HG02798 (cell line): ENCODE data around the gene SPTBN1.

Source experiments
- ATAC-seq: cut with Tn5 transposase; IDR thresholded peaks from one replicate; pipeline ENCODE4 v1.9.1; 2021; ENCODE audit warnings: mild to moderate bottlenecking; ENCODE audit not compliant: unreplicated experiment, poor library complexity

Gene SPTBN1

DNA sequence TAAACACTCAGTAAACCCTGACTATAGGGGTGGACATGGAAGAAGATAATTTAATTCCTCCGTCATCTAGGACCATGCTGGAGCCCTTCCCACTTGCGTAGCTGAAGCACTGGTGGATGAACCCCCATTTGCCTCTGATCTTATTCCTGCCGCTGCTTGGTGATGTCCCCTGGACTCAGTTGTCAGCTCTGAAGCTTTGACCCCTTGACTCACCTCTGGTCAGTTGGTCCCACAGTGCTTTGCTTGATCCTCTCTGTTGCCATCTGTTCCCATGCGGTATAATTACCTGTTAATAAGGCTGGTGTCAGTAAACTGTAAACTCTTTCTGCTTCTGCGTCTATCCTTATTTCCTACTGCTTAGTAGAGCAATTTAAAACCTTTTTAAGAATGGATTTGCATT, 126.9 kb downstream of the SPTBN1 start:
- ATAC-seq, result no peak

DNA sequence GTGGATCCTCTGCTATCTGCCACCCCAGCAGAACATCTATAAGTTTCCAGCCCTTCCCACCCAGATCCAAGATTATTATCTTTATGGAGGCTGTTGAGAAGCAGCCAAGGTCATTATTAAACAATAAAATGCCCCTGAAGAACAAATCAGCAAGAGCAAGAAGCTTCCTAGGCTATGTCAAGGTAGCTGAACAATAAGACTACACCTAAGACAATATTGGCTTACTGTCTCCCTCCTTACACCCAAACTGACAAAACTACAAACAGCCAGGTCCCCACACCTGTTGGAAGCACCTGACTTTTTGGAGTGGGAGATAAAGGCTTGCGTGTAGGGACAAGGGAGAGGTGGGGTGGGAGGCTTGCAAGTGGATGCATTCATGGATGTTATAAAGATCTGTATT, 128.5 kb downstream of the SPTBN1 start:
- ATAC-seq, result no peak

DNA sequence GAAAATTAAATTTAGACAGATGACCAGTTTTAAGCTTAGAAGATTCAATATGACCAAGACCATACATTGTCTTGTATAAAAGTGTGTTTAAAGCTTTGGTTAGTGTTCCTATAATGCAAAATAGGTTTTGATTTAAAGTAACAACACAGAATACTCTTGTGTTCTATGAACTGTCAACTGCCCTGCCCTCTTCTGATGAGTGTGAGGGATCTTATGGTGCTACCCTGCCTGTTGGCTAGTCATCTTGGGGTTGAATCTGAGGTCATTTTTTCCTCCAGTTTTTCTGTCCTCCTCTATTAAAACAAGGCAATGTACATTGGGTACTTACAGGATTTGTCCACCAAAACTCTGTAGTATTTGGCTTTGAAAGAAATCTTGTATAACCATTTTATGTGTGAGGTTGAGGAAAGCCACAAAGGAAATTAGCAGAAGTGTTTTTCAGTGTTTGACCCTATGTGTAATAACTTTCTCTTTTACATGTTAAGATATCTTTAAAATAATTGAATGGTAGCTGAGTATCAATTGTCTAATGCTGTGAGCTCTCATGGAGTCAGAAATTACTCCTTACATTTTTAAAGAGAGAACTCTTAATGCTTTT, 129.1 kb downstream of the SPTBN1 start:
- ATAC-seq, result no peak

DNA sequence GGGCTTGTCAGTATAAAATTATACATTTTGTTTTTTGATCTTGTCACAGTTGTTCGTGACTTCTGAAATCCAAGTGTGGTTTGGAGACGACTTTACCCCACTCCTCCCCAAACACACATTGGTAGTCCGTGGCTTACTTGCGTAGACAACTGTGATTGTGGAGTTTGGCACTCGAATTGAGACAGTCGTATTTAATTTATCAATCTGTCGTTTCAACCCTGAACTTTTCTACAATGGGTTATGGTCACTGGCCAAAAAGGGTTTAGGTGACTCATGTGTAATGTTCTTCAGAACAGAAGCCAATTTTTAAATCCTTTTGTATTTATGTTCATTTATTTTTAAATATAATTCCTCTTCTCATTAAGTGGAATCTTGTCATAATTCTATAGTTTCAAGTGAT, 129.9 kb downstream of the SPTBN1 start:
- ATAC-seq, result no peak

DNA sequence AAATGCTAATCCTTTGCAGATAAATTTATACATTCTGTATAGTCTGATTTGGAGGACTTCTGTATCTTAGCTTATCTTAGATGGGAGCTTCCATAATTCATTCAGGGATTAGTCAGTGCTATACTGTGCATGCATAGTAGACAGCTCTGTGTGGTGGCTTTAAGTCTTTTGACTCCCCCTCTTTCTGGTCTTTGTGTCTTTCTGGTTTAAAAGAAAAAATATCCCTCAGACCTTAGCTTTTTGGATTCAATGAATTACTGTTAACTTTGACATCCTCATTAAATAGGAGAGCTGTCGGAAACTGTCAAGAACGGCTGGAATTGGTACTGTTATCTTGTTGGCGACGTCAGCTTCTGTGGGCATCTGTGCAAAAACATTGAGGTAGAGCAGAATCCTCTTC, 130.4 kb downstream of the SPTBN1 start:
- ATAC-seq, result no peak

DNA sequence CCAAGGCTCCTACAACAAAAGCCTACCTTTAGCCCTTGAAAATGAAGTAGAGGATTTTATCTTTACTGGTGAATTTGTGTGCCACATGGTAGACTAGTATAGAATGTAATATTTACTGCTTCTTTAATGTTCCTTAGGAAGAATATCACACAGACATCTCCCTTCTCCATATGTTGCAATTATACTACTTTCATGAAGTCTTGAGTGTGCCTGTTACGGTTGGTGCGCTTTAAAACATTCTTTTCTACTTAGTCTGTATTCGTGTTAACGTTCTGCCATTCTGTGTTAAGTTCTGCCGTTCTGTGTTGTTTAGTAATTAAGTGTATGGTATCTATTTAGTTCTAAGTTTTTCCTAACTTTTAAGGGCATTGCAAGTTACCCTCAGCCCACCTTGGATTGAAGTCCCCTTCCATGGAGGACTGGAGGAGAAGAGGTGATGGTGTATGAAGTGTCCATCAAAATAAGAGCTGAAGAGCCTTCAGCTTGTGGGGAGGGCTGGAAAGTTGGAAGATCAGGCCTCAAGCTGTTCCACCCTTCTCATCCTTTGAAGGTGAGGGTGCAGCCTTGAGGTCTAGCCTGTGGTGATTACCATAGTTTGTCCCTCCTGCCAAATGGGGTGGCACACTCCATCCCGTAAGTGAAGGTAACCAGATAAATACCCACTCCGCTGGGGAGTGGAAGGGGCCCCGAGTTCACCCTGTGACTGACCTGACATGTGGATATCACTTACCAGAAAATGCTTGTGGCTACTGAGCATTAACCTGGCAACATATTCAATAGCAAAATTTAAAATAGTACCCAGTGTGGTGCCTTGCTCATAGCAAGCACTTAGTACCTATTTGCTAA, 131.3 kb downstream of the SPTBN1 start:
- ATAC-seq, result no peak

DNA sequence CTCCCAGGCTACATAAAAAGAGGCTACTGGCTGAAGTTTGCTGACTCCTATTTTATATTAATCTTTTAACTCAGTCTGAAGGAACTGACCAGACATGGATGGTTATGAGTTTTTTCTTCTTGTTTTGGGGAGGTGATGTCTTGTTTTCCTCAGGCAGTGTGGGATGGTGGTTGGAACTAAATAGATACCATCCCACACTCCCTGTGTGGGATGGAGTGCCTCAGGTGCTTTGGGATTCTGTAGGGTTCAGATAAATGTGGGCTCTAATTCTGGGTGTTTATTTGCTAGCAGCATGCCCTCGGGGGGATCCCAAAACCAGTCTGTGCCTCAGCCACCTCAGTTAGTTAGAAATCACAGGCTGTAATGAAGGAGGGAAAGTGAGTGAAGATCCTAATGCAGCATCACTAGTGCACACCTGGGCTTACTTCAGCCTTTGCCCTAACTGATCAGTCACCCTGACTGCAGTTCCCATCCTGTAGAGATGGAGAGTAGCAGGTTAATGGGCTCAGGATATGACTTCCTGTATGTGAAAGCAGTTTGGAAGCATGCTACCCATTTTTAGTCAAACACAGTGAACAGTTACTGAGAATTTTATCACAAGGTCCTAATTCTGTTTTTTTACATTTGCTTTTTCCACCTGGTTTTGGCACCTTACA, 132.2 kb downstream of the SPTBN1 start:
- ATAC-seq, result no peak

DNA sequence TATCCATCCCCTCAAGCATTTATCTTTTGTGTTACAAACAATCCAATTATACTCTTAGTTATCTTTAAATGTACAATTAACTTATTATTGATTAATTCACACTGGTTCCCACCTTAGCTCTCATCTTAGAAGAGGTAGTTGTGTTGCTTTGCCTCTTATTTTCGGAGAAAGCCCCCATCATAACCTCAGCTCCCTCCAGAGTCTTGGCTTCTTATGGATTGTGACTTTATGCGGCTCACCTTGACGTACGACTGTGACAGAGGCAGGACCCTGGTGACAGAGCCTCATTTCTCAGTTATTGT, 132.9 kb downstream of the SPTBN1 start:
- no peak for ATAC-seq

DNA sequence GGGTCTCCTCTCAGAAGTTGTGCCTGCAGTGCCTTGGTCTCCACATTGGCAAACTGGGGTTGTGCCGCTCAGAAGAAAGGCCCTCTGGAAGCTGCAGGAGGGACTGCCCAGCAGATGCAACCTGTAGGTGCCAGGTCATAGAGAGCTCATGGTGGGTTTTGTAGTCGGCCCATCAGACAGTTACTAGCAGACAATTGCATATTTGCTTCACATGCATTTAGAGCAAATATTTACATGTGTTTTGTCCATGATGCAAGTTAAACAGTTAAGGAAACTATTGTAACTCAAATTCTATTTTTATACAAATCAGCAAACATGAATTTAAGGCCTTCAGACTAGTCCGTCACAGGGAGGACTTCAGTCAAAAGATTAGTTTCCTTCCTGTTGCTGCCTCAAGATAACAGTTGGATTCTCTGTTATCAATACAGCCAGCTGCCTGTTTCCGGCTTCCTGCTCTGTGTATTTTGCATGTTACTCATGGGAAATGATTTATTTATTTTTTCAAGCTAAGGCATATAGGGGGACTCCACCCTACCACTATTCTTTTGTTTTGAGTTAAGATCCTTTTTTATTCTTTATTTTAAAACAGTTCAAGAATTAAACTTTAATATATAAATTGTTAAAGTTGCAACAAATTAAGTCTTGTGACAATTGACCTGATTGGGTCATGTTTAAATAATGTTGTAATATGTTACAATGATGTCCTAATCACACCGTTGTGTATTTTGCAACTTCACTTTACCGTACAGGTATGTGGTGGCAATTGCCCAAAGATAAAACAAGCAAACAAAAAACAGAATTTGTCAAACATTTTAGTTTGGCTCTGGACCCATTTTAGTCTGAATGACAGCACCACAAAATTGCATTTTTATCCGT, 133.5 kb downstream of the SPTBN1 start:
- ATAC-seq, result no peak

DNA sequence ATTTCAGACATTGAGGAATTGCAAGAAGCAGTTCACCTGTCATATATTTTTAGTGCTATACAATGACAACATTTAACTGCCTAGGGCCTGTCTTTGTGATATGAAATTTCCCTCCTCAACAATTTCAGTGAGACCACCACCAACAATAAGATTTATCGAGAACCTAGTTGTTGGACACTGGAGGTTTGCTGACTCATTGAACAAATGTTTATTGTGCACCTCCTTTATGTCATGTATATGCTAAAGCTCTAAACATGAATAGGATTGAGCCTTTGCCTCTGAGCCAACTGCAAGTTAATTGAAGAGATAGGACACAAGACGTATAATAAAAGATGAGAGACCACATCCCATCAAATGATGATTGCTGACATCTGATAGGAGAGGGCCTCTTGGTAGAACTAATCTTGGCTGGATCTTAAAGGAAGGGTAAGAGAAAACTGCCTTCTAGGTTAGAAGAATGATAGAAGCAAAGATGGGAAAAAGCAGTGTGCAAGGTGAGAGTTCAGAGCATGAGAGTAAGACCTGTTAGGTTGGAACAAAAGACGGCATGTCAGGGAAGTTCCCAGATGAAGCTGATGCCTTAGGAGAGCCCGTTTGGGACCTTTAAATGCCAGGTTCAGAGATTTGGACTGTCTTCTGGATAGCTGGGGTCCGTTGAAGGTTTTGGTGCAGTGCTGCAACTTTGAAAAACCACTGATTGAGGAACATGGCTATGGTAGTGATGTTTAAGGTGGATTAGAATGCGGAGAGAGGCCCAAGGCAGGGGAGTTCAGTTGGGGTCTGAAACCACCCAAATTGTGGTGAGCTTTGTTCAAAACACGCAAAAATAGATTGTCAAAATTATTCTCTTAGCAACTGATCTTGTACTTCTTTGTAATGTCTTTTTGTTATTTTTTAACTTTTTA, 134.3 kb downstream of the SPTBN1 start:
- ATAC-seq, result no peak

DNA sequence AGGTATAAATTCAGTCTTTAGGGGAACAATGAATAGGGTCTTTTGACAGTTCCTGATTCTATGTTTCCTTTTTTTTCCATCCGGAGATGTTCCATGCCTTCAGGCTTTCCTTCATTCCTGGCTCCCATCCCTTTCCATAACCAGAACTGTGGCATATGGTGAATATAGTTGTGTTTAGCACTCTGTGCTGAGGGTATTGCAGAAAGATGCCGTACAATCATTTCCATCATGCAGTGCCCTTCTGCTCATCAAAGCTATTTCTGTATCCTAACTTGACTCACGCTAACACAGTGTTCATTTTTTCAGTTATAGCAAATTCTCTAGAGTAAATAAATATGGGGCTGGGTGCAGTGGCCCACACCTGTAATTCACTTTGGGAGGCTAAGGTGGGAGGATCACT, 135.4 kb downstream of the SPTBN1 start:
- no peak for ATAC-seq

DNA sequence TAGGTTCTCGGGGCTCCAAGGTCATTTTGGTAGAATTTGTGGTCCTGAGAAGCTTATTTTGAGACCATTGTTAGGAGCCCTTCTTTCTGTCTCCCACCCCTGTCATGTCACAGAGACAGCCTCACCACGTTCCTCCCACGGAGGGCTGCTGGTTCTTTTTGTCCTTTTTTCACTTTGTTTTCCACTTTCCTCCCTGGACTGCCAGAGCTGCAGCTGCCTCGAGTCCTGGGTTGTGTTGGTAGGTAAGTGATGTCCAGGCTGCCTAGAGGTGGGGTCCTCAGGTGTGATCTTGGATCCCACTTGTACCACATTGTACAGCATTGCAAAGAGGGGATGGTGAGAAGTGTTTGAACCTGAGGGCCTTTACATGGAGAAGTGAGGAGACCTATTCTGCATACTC, 137.1 kb downstream of the SPTBN1 start:
- ATAC-seq, result no peak

DNA sequence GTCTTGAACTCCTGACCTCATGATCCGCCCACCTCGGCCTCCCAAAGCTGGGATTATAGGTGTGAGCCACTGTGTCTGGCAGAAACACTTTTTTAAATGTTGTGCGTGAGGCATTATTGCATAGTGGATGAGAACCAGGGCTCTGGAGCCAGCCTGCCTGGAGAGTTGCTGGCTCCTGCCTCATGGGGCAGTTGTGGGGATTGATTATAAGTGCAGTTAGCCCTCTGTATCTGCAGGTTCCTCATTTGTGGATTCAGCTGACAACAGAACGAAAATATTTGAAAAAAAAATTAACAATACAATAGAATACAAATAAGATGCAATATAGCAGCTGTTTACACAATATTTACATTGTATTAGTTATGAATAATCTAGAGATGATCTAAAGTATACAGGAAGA, 137.9 kb downstream of the SPTBN1 start:
- ATAC-seq, result no peak

DNA sequence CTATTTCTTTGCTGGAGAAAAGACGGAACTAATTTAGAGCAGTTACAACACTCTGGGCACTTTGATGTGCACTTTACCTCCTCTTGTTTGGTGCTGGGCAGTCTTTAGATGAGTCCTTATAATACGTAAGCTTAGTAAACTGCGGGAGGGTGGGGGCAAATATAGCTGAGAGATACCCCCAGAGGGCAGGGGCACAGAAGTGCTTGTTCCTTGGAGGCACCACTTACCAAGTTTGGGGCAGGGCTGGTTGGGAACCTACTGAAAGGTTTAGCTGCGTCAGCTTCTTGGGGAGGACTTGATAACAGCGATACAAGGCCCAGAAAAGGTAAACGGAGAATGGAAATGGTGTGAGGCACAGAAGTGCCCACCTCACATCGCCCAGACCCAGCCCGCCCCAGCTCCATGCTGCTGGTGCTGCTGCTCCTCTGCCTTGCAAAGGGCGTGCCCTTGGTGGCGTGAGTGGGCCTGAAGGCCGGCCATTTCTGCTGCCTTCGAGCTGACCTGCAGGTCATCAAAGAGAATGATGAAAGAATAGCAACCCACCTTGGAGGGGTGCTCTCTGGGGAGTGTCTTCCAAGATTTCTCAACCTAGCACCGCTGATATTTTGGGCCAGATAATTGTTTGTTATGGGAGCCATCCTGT, 139.2 kb downstream of the SPTBN1 start:
- ATAC-seq, result no peak

DNA sequence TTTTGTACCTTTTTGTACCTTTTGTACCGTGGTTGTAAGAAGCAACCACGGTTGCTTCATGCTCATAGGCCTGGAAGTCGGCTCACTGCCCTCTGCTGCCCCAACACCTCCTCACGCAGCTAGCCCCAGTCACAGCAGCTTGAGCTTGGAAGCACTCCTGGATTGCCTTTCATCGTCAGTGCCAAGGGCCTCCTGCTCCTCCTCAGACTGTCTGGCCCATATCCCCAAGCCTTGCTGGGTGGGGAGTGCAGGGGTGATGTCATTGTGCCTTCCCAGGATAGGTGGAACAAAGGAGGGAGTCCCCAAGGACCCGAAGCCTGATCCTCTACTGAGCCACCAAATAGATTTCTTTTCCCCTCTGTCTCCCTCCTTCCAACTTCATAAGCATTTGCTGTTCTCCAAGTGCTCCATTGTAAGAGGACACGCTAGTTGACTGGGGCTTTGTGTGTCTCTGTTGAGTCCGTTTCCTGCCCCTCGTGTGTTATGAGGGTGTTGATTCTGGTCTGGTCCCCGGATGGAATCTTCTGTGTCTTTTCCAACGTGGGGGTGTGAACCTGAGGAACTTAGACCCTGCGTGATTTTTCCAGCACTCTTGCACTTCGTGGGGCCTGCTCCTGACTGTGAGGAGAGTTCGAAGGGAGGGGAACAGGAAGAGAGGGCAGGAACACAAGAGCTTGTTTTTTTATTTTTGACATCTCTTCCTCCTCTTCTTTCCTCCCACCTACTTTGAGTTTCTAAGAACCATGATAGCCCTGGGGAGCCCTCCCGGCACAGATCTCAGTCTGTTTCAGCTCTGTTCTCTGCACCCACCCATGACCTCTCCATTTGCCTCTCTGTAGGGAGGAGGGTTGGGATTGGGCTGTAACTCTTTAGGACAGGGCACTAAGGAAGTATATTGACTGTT, 140.1 kb downstream of the SPTBN1 start:
- ATAC-seq, result no peak

DNA sequence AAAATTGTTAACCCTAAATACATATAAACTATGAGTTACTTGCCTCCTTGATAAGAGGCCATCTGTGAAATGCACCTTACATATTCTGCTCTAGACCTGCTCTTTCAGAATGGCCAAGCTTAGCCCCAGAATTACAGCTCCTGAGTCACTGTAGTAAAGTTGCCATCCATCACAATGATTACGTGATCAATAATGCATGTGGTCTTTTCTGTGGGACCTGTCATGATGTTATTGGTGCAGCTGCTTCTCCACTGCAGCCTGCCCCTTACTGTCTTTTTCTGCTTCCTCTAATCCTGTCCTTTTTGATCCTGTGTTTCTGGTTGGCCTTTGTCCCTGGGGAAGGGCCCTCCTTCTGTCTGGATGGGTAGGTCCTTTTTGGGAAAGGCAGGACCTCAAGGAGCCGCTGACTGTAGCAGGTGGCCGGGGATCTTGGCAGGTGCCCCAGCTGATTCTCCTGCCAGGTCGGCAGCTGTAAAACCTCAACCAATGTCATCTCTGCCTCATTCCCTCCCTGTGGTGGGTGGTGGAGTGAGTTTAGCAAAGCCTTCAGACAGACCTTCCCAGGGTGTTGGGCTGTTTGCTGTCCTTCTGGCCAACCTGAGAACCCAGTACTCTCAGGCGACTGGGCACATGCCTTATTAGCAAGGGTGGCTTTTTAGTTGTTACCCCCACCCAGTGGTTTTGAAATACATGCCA, 141.2 kb downstream of the SPTBN1 start:
- no peak for ATAC-seq

DNA sequence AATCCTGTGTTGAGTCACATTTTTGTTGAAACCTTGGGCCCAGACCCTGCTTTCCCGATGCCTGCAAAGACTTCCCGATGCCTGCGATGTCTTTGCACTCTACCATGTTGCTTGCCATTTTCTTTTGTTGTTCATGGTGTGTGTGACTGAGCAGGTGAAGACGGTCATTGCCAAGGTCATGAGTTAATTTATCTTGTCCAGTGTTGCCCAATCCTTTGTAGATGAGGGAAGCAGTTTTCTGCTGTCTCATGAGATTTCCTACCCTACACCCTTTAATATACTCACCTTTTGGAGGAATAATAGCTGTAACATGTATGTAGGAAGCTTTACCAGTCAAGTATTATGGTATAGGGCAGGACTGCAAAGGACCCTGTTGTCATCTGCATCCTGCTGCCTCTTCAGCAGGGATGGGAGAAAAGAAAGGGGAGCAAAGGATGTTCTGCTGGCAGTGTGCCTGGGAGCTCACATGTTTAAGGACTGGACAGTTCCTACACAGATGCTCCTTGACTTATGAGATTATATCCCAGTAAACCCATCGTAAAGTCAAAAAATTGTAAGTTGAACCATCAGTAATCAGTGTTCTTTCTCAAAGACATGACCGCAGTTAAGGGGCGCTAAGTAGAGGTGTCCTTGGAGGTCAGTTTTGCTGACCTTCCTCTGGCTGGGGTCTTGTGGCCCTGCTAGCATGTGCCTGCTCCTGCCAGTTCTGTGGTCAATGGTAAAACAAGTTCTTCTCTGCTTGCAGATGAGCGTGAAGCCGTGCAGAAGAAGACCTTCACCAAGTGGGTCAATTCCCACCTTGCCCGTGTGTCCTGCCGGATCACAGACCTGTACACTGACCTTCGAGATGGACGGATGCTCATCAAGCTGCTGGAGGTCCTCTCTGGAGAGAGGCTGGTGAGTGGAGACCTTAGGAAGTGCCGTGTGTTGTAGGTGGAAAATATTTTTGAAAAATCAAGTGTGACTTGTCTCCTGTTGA, 142.5 kb downstream of the SPTBN1 start:
- ATAC-seq, result no peak
